ENCODE data around the gene PLA2G2C.

DNA sequence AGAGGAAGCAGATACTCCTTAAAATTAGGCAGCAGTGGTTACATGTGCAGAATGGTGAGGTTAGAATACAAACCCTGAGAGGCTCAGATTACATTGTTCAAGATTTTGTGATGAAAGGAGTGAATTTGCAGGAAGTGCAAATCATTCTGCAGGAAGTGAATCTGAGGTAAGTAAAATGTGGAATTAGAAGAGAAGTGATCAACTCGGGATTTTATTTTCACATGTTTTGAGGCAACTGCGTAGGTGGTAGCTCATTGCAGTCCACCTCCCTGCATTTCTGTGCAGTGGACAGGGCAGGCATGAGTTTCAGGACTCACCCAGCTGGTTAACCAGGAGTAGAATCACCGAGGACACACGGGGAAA is 2.1 kb upstream of the PLA2G2C start:
- TF ChIP-seq, protein P1, sequence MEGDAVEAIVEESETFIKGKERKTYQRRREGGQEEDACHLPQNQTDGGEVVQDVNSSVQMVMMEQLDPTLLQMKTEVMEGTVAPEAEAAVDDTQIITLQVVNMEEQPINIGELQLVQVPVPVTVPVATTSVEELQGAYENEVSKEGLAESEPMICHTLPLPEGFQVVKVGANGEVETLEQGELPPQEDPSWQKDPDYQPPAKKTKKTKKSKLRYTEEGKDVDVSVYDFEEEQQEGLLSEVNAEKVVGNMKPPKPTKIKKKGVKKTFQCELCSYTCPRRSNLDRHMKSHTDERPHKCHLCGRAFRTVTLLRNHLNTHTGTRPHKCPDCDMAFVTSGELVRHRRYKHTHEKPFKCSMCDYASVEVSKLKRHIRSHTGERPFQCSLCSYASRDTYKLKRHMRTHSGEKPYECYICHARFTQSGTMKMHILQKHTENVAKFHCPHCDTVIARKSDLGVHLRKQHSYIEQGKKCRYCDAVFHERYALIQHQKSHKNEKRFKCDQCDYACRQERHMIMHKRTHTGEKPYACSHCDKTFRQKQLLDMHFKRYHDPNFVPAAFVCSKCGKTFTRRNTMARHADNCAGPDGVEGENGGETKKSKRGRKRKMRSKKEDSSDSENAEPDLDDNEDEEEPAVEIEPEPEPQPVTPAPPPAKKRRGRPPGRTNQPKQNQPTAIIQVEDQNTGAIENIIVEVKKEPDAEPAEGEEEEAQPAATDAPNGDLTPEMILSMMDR (IDR thresholded peaks at IDR 0.05; ENCODE audit: low read length): no peak
- no peak for TF ChIP-seq EZH2phosphoT487 (IDR thresholded peaks at IDR 0.05; ENCODE audit: low read length)
- TF ChIP-seq EZH2 (optimal IDR thresholded peaks at IDR 0.05; ENCODE audit: low read depth, low read length): no peak
